IMR-90 (cell line): ENCODE data around the gene DAP3. TPM values are rescaled to one million over a fixed set of nuclear protein-coding genes. Genes with fewer than 3 reads are reported as not detected.

Experiments used
- ATAC-seq: fragments of 200-7000 bp; cut with Tn5 transposase; 2 replicates; pipeline ENCODE4 v1.9.1; 2020; ENCODE audit warnings: low read depth, mild to moderate bottlenecking, moderate library complexity
- BruUV-seq: library from RNA; stranded (reverse); fragments of 400-500 nt; replicated peaks from 2 replicates; lab custom pipeline; 2021; lab: Mats Ljungman, UMichigan
- CTCF ChIA-PET: fragments of 300-600 bp; formaldehyde crosslinking; extraction: SDS; loops from one replicate; lab custom pipeline; 2021; ENCODE audit warnings: antibody characterized with exemption; lab: Yijun Ruan, JAX
- POLR2A ChIA-PET: fragments of 300-600 bp; sonication (Branson Sonifier 250); formaldehyde crosslinking; loops from one replicate; lab custom pipeline; 2022; ENCODE audit warnings: antibody characterized with exemption; ENCODE audit not compliant: unreplicated experiment; lab: Charles Lee
- DNase-seq: peaks from one replicate; pipeline ENCODE4 v3.0.0; 2013
- H2AFZ ChIP-seq: replicated peaks from 2 replicates; pipeline ENCODE3; 2013; ENCODE audit warnings: low read length, mild to moderate bottlenecking; ENCODE audit not compliant: poor library complexity
- H2AK5ac ChIP-seq: 2 replicates; pipeline ENCODE4 v1.6.1; 2013; ENCODE audit warnings: low read depth, low read length, inconsistent platforms
- H2AK9ac ChIP-seq: replicated peaks from 2 replicates; pipeline ENCODE3; 2013; ENCODE audit warnings: mild to moderate bottlenecking, low read depth, low read length, moderate library complexity; ENCODE audit not compliant: poor library complexity
- H2BK120ac ChIP-seq: 2 replicates; pipeline ENCODE4 v1.6.1; 2013; ENCODE audit warnings: low read depth, low read length, inconsistent platforms
- H2BK15ac ChIP-seq: 3 replicates; pipeline ENCODE4 v1.6.1; 2013; ENCODE audit warnings: low read depth, low read length, inconsistent platforms
- H2BK20ac ChIP-seq: 2 replicates; pipeline ENCODE4 v1.6.1; 2013; ENCODE audit warnings: low read depth, mild to moderate bottlenecking, inconsistent platforms, low read length, moderate library complexity
- H2BK5ac ChIP-seq: 2 replicates; pipeline ENCODE4 v1.6.1; 2013; ENCODE audit warnings: mild to moderate bottlenecking, low read depth, low read length, inconsistent platforms; ENCODE audit not compliant: poor library complexity, severe bottlenecking
- H3K14ac ChIP-seq: replicated peaks from 2 replicates; pipeline ENCODE4 v1.6.1; 2013; ENCODE audit warnings: low read depth, low read length, inconsistent platforms
- H3K18ac ChIP-seq: 2 replicates; pipeline ENCODE4 v1.6.1; 2013; ENCODE audit warnings: low read depth, low read length, control low read depth
- H3K23ac ChIP-seq: 2 replicates; pipeline ENCODE4 v1.6.1; 2013; ENCODE audit warnings: low read depth, low read length, inconsistent platforms
- H3K27ac ChIP-seq: 2 replicates; pipeline ENCODE4 v1.5.1; 2013; ENCODE audit warnings: mild to moderate bottlenecking, control low read depth, low read length; ENCODE audit not compliant: insufficient read depth
- H3K27me3 ChIP-seq: 2 replicates; pipeline ENCODE4 v1.6.1; 2013; ENCODE audit warnings: low read length; ENCODE audit not compliant: control insufficient read depth, insufficient read depth
- H3K36me3 ChIP-seq: 2 replicates; pipeline ENCODE4 v1.6.1; 2013; ENCODE audit warnings: low read length, mixed read lengths; ENCODE audit not compliant: control insufficient read depth, insufficient read depth
- H3K4ac ChIP-seq: 2 replicates; pipeline ENCODE4 v1.6.1; 2013; ENCODE audit warnings: low read depth, low read length, inconsistent platforms
- H3K4me1 ChIP-seq: 2 replicates; pipeline ENCODE4 v1.6.1; 2013; ENCODE audit warnings: low read length, mixed read lengths; ENCODE audit not compliant: control insufficient read depth, insufficient read depth
- H3K4me2 ChIP-seq: 2 replicates; pipeline ENCODE4 v1.6.1; 2013; ENCODE audit warnings: low read depth, mild to moderate bottlenecking, control low read depth, low read length, moderate library complexity
- H3K4me3 ChIP-seq: 2 replicates; pipeline ENCODE4 v1.5.1; 2013; ENCODE audit warnings: low read depth, mild to moderate bottlenecking, control low read depth, low read length, moderate library complexity; ENCODE audit not compliant: insufficient read depth
- H3K56ac ChIP-seq: 2 replicates; pipeline ENCODE4 v1.6.1; 2013; ENCODE audit warnings: low read length, inconsistent platforms; ENCODE audit not compliant: insufficient read depth; ENCODE audit errors: extremely low read depth
- H3K79me1 ChIP-seq, 2 experiments: 2 replicates each; pipeline ENCODE4 v1.6.1; 2013; ENCODE audit warnings: low read length in 2 of 2, inconsistent platforms in 1 of 2, low read depth in 1 of 2
- H3K9ac ChIP-seq: 2 replicates; pipeline ENCODE4 v1.6.1; 2013; ENCODE audit warnings: low read depth, low read length, control low read depth
- H3K9me1 ChIP-seq: 2 replicates; pipeline ENCODE4 v1.6.1; 2013; ENCODE audit warnings: low read length, inconsistent platforms; ENCODE audit not compliant: insufficient read depth
- H3K9me3 ChIP-seq: 2 replicates; pipeline ENCODE4 v1.6.1; 2013; ENCODE audit warnings: low read length; ENCODE audit not compliant: control insufficient read depth, insufficient read depth
- H4K20me1 ChIP-seq: 2 replicates; pipeline ENCODE4 v1.6.1; 2013; ENCODE audit warnings: low read length, inconsistent platforms; ENCODE audit not compliant: insufficient read depth
- H4K5ac ChIP-seq: 2 replicates; pipeline ENCODE4 v1.6.1; 2013; ENCODE audit warnings: mild to moderate bottlenecking, low read depth, low read length, control low read depth
- H4K8ac ChIP-seq, 2 experiments: 2 replicates each; pipeline ENCODE4 v1.6.1; 2013; ENCODE audit warnings: low read depth in 2 of 2, low read length in 2 of 2, control low read depth in 1 of 2, inconsistent platforms in 1 of 2
- H4K91ac ChIP-seq: 2 replicates; pipeline ENCODE4 v1.6.1; 2013; ENCODE audit warnings: low read depth, low read length, inconsistent platforms; ENCODE audit not compliant: insufficient read depth
- BHLHE40 ChIP-seq: fragments of 150-350 bp; IDR thresholded peaks from 2 replicates; pipeline ENCODE4 v1.6.1; 2016; ENCODE audit warnings: mild to moderate bottlenecking, low read depth, low read length
- CEBPB ChIP-seq: IDR thresholded peaks from 2 replicates; pipeline ENCODE4 v1.6.1; 2012; ENCODE audit warnings: low read depth, low read length, improper control_type of control experiment
- CHD1 ChIP-seq: IDR thresholded peaks from 2 replicates; pipeline ENCODE4 v1.6.1; 2012; ENCODE audit warnings: low read depth, low read length, improper control_type of control experiment
- CTCF ChIP-seq: conservative IDR thresholded peaks from 2 replicates; pipeline ENCODE4 v1.5.1; 2012; ENCODE audit warnings: mild to moderate bottlenecking, low read depth, low read length, improper control_type of control experiment
- ELK1 ChIP-seq: fragments of 150-350 bp; IDR thresholded peaks from 2 replicates; pipeline ENCODE4 v1.6.1; 2016; ENCODE audit warnings: low read depth, mild to moderate bottlenecking, low read length, moderate library complexity, borderline replicate concordance
- FOS ChIP-seq: fragments of 150-350 bp; IDR thresholded peaks from 2 replicates; pipeline ENCODE4 v1.6.1; 2016; ENCODE audit warnings: low read depth, low read length
- MAFK ChIP-seq: IDR thresholded peaks from 2 replicates; pipeline ENCODE4 v1.6.1; 2012; ENCODE audit warnings: low read depth, low read length, improper control_type of control experiment
- MXI1 ChIP-seq: IDR thresholded peaks from 2 replicates; pipeline ENCODE4 v1.6.1; 2012; ENCODE audit warnings: low read depth, mild to moderate bottlenecking, low read length, moderate library complexity, borderline replicate concordance
- NFE2L2 ChIP-seq: fragments of 150-350 bp; IDR thresholded peaks from 2 replicates; pipeline ENCODE4 v1.6.1; 2016; ENCODE audit warnings: low read depth, mild to moderate bottlenecking, low read length
- POLR2A ChIP-seq: IDR thresholded peaks from 2 replicates; pipeline ENCODE4 v1.6.1; 2012; ENCODE audit warnings: mild to moderate bottlenecking, low read depth, low read length
- RCOR1 ChIP-seq: IDR thresholded peaks from 2 replicates; pipeline ENCODE4 v1.6.1; 2012; ENCODE audit warnings: mild to moderate bottlenecking, low read length, improper control_type of control experiment; ENCODE audit not compliant: insufficient replicate concordance
- RFX5 ChIP-seq: IDR thresholded peaks from 2 replicates; pipeline ENCODE4 v1.8.0; 2012; ENCODE audit warnings: low read depth, mild to moderate bottlenecking, low read length, moderate library complexity
- USF2 ChIP-seq: fragments of 150-350 bp; IDR thresholded peaks from 2 replicates; pipeline ENCODE4 v1.6.1; 2017; ENCODE audit warnings: mild to moderate bottlenecking, antibody characterized with exemption, low read length, low read depth
- WGBS, 2 experiments: methylation state at CpG; one replicate each; pipeline versions ENCODE4 v1.1.5 to v1.1.7; 2013; ENCODE audit warnings: missing lambda C conversion rate in 2 of 2; ENCODE audit not compliant: insufficient read length in 1 of 2; ENCODE audit errors: extremely low coverage in 2 of 2; 5-methylcytosine and 5-hydroxymethylcytosine counted together
- dilution Hi-C: fragments of 300-500 bp; cut with HindIII; formaldehyde crosslinking; loops from one replicate; pipeline ENCODE4 v1.14.3; 2018; ENCODE audit warnings: low sequenced_read_pairs; ENCODE audit not compliant: unreplicated experiment
- in situ Hi-C: fragments of 300-500 bp; cut with MboI; formaldehyde crosslinking; loops from 3 replicates; pipeline ENCODE4 v1.14.3; 2019; ENCODE audit warnings: low sequenced_read_pairs, inconsistent platforms, mixed read lengths
- intact Hi-C: fragments of 100-400 bp; cut with micrococcal nuclease; formaldehyde crosslinking; loops from 2 replicates; pipeline ENCODE4 v1.10.0; 2022
- polyA plus RNA-seq, 3 experiments: library from polyadenylated mRNA; depleted of rRNA; stranded (reverse); fragments of >200 nt; gene quantifications; 2 replicates each; pipeline ENCODE4 v1.2.3, GENCODE V29; 2012; ENCODE audit warnings: low replicate concordance in 1 of 3
- total RNA-seq: library from RNA; depleted of rRNA; stranded (reverse); fragments of >200 nt; gene quantifications from 2 replicates; pipeline ENCODE4 v1.2.3, GENCODE V29; 2012

DAP3 gene
- total and polyA plus RNA-seq, 2 of the 4 experiments (the other 2 are of a cell fraction): 48.6 to 126 TPM

- BruUV-seq: no TSS peak
Measured at GRCh38 chr1:155657463-155657862, 31.4 kb upstream of the DAP3 start.

More at GRCh38 chr1:155657463-155657862, 31.4 kb upstream of the DAP3 start:
- peaks cover 2% of the 10 kb centered on the region; the same call in 1 of the 2 replicates for H4K20me1 ChIP-seq
- H3K23ac ChIP-seq: no peak overlapping the region
- ChIA-PET POLR2A (no interaction called here), CTCF (no interaction called here)
- H3K4me2 ChIP-seq: no peak overlapping the region
- no peak overlapping the region for H3K18ac ChIP-seq
- H3K27ac ChIP-seq: no peak overlapping the region
- H4K8ac ChIP-seq: no peak overlapping the region
- peaks cover 4% of the 10 kb centered on the region; the same call in 1 of the 2 replicates for H3K9me1 ChIP-seq
- no CpG with 5 or more reads among the region's 2 CpGs for WGBS, 2 experiments
- H3K56ac ChIP-seq: no peak overlapping the region
- no peak overlapping the region for H4K91ac ChIP-seq
- no peak overlapping the region for H2BK120ac ChIP-seq
- H4K5ac ChIP-seq: no peak overlapping the region
- H2BK20ac ChIP-seq: no peak overlapping the region
- no peak overlapping the region for H2AFZ ChIP-seq
- H3K9ac ChIP-seq: no peak overlapping the region
- no peaks in the 10 kb centered on the region for H3K27me3 ChIP-seq
- dilution Hi-C loops: no loop called here
- no peaks in the 10 kb centered on the region for H3K4me1 ChIP-seq
- H2BK5ac ChIP-seq: no peak overlapping the region
- in situ Hi-C loops: no loop called here
- peaks cover 29% of the 10 kb centered on the region for H3K36me3 ChIP-seq
- TF ChIP-seq ELK1 (no peak), MAFK (no peak), CEBPB (no peak), POLR2A (no peak), NFE2L2 (no peak), RCOR1 (no peak), RFX5 (no peak), MXI1 (no peak), FOS (no peak), BHLHE40 (no peak), CTCF (no peak), USF2 (no peak), CHD1 (no peak)
- no peak for ATAC-seq
- no peaks in the 10 kb centered on the region for H3K9me3 ChIP-seq
- H2BK15ac ChIP-seq: no peak overlapping the region
- no peak overlapping the region for H2AK5ac ChIP-seq
- no peak overlapping the region for H3K14ac ChIP-seq
- H2AK9ac ChIP-seq: no peak overlapping the region
- peaks cover 0 to under 1% of the 10 kb centered on the region in 2 experiments; a peak in 1 of 4 replicates for H3K79me1 ChIP-seq
- DNase-seq: no peak
- no peak overlapping the region for H3K4me3 ChIP-seq
- no peak overlapping the region for H3K4ac ChIP-seq
- intact Hi-C loops: no loop called here
